NT2/D1 (cell line): ENCODE results near the gene PYM1.
"Not testable (repeated sequence)": the region's sequence is repeated elsewhere in the genome, so short reads cannot be mapped to it uniquely, and the experiment has no call there.

Source experiments
- DNase-seq: peaks from one replicate; pipeline ENCODE4 v3.0.0-alpha.2; 2011; ENCODE audit warnings: low read depth, low spot score
- H3K27me3 ChIP-seq: 2 replicates; pipeline ENCODE4 v1.6.0; 2011; ENCODE audit warnings: mild to moderate bottlenecking; ENCODE audit not compliant: insufficient read length, insufficient read depth
- H3K36me3 ChIP-seq: 2 replicates; pipeline ENCODE4 v1.6.1; 2011; ENCODE audit warnings: mild to moderate bottlenecking, low read length, mixed read lengths; ENCODE audit not compliant: insufficient read depth, insufficient read length
- H3K4me1 ChIP-seq: 2 replicates; pipeline ENCODE4 v1.5.1; 2011; ENCODE audit not compliant: insufficient read depth, insufficient read length
- H3K4me3 ChIP-seq: 2 replicates; pipeline ENCODE4 v1.5.1; 2011; ENCODE audit warnings: low read depth; ENCODE audit not compliant: insufficient read length
- H3K9ac ChIP-seq: 2 replicates; pipeline ENCODE4 v1.6.0; 2011; ENCODE audit warnings: low read depth; ENCODE audit not compliant: insufficient read length
- H3K9me3 ChIP-seq: 2 replicates; pipeline ENCODE4 v1.5.1; 2011; ENCODE audit warnings: mild to moderate bottlenecking, low read length; ENCODE audit not compliant: insufficient read depth
- SUZ12 ChIP-seq: IDR thresholded peaks from 2 replicates; pipeline ENCODE4 v1.6.1; 2011; ENCODE audit not compliant: insufficient read length, insufficient read depth; ENCODE audit errors: extremely low read depth
- YY1 ChIP-seq: IDR thresholded peaks from 2 replicates; pipeline ENCODE4 v1.6.1; 2011; ENCODE audit not compliant: insufficient read length, insufficient read depth
- ZNF274 ChIP-seq: IDR thresholded peaks from 2 replicates; pipeline ENCODE4 v1.6.1; 2011; ENCODE audit warnings: mild to moderate bottlenecking, low read depth, low read length

Gene PYM1

DNA sequence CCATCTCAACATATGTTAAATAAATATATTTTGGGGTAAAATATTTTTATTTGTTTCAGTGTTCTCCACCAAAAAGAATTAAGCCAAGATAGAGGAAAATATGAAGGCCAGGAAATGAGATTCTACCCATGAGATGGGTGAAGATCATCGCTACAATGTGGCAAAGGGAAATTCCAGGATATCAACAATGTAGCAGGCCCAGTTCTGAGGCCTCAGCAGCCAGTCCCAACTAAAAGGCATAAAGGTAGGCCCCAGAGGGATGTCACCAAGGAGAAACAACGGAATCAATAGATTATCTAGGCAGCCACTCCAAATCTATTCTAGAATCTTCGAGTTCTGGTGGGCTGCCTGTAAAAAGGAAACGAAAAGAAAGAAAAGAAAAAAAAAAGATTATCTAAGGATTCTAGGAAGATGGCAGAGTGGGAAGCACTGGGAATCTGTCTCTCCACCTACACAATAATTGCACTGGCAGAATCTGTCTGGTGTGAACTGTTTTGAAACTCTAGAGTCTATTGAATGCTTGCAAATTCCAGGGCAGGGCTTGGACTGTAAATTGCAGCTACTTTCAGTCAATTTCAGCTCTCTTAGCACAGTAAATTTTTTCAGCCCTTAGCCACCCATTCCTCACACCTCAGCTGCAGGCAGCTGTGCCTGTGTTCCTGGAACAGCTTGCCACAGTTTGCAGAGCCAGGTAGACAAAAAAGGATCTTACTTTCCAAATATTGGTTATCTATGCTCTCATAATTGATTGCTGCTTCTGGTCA, 51.8 kb downstream of the PYM1 start:
- DNase-seq: no peak
- Histone ChIP-seq H3K4me1 (peaks cover 5% of the 10 kb centered on the region), H3K9me3 (peaks cover 9% of the 10 kb centered on the region; the same call in 1 of the 2 replicates), H3K4me3 (no peak overlapping the region), H3K27me3 (no peaks in the 10 kb centered on the region), H3K9ac (no peak overlapping the region), H3K36me3 (no peaks in the 10 kb centered on the region)
- no peak for TF ChIP-seq ZNF274
- TF ChIP-seq YY1: no peak
- no peak for TF ChIP-seq SUZ12

GRCh38 chr12:55874443-55874842, 53.3 kb downstream of the PYM1 start:
- DNase-seq: no peak
- no peak overlapping the region for H3K9ac ChIP-seq
- H3K27me3 ChIP-seq: no peaks in the 10 kb centered on the region
- TF ChIP-seq ZNF274 (no peak), SUZ12 (no peak), YY1 (no peak)
- no peak overlapping the region for H3K4me3 ChIP-seq
- H3K9me3 ChIP-seq: peaks cover 9% of the 10 kb centered on the region; the same call in 1 of the 2 replicates
- H3K36me3 ChIP-seq: no peaks in the 10 kb centered on the region
- H3K4me1 ChIP-seq: peaks cover 5% of the 10 kb centered on the region

GRCh38 chr12:55866454-55867004, 61.2 kb downstream of the PYM1 start:
- H3K9me3 ChIP-seq: peaks cover 10% of the 10 kb centered on the region; the same call in 1 of the 2 replicates
- not testable (repeated sequence) for H3K9ac ChIP-seq, H3K4me1 ChIP-seq, H3K36me3 ChIP-seq, DNase-seq, H3K4me3 ChIP-seq, H3K27me3 ChIP-seq

DNA sequence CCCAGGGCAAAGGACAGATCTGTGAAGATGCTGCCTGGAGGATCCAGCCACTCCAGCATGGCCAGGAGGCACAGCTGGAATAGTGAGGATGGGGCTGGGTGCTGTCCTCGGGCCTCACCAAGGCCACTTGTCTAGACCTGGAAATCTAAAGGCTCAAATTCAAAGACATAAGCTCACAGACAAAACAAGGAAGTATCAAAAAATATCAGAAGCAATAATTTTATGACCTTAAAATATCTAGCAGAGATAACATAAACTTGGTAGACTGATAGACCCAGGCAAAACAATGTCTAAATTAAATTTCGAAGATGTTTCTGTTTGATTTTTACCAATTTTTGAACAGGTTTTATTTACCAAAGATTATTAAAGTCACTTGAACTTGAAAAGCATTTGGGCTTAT, 62.4 kb downstream of the PYM1 start:
- Histone ChIP-seq H3K27me3 (no peaks in the 10 kb centered on the region), H3K9me3 (peaks cover 10% of the 10 kb centered on the region; the same call in 1 of the 2 replicates), H3K36me3 (no peaks in the 10 kb centered on the region), H3K4me3 (no peak overlapping the region), H3K4me1 (no peaks in the 10 kb centered on the region), H3K9ac (no peak overlapping the region)
- DNase-seq: no peak
- no peak for TF ChIP-seq SUZ12
- TF ChIP-seq ZNF274: no peak
- no peak for TF ChIP-seq YY1

DNA sequence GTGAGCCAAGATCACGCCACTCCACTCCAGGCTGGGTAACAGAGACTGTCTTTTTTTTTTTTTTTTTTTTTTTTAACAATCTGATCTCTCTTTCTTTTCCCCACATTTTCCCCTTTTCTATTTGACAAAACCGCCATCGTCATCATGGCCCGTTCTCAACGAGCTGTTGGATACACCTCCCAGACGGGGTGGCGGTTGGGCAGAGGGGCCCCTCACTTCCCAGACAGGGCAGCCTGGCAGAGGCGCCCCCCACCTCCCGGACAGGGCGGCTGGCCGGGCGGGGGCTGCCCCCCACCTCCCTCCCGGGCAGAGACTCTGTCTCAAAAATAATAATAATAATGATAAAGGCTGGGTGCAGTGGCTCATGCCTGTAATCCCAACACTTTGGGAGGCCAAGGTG, 64.8 kb downstream of the PYM1 start:
- not testable (repeated sequence) for H3K36me3 ChIP-seq, H3K9ac ChIP-seq, H3K4me3 ChIP-seq, H3K27me3 ChIP-seq, H3K4me1 ChIP-seq, DNase-seq
- peaks cover 10% of the 10 kb centered on the region; the same call in 1 of the 2 replicates for H3K9me3 ChIP-seq

DNA sequence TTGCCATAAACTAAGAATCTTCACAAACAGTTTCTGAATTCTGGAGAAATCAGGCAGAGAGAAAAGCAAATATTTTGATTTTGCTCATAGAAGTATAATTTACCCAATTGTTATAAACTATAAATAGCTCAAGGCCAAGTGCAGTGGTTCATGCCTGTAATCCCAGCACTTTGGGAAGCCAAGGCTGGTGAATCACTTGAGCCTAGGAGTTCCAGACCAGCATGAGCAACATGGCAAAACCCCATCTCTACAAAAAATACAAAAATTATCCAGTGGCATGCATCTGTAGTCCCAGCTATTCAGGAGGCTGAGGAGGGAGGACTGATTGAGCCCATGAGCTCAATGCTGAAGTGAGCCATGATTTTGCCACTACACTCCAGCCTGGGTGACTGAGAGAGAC, 65.4 kb downstream of the PYM1 start:
- H3K36me3 ChIP-seq: no peaks in the 10 kb centered on the region
- TF ChIP-seq SUZ12 (no peak), YY1 (no peak), ZNF274 (no peak)
- H3K27me3 ChIP-seq: no peaks in the 10 kb centered on the region
- H3K9me3 ChIP-seq: peaks cover 10% of the 10 kb centered on the region; the same call in 1 of the 2 replicates
- H3K4me1 ChIP-seq: no peaks in the 10 kb centered on the region
- DNase-seq: no peak
- H3K9ac ChIP-seq: no peak overlapping the region
- no peak overlapping the region for H3K4me3 ChIP-seq

DNA sequence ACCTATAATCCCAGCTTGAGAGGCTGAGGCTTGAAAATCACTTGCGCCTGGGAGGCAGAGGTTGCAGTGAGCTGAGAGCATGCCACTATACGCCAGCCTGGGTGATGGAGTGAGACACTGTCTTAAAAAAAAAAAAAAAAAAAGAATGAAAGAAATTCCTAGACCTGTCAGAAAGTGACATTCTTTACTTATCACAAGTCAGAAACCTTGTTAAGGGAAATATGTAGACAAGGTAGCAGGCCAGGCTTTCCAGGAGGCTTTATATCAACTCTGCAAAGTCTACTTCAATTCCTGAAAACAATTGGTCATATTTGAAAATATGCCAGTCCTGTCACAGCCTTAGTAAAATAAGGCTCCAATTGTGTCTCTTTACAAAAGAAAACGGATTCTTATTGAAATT, 65.8 kb downstream of the PYM1 start:
- no peak for DNase-seq
- Histone ChIP-seq H3K9me3 (peaks cover 10% of the 10 kb centered on the region; the same call in 1 of the 2 replicates), H3K36me3 (no peaks in the 10 kb centered on the region), H3K9ac (no peak overlapping the region), H3K27me3 (no peaks in the 10 kb centered on the region), H3K4me3 (no peak overlapping the region), H3K4me1 (no peaks in the 10 kb centered on the region)
- no peak for TF ChIP-seq SUZ12
- no peak for TF ChIP-seq YY1
- TF ChIP-seq ZNF274: no peak

- peaks cover 10% of the 10 kb centered on the region; the same call in 1 of the 2 replicates for H3K9me3 ChIP-seq
- no peaks in the 10 kb centered on the region for H3K36me3 ChIP-seq
- no peak for DNase-seq
- TF ChIP-seq YY1 (no peak), ZNF274 (no peak), SUZ12 (no peak)
- peaks cover under 1% of the 10 kb centered on the region for H3K4me1 ChIP-seq
- H3K4me3 ChIP-seq: no peak overlapping the region
- H3K9ac ChIP-seq: no peak overlapping the region
- no peaks in the 10 kb centered on the region for H3K27me3 ChIP-seq
These were observed 66.3 kb downstream of the PYM1 start for GRCh38 chr12:55861396-55861795.
